GM18858 (cell line): ENCODE results near the gene ZNF524.

Experiments
- ATAC-seq: cut with Tn5 transposase; IDR thresholded peaks from one replicate; pipeline ENCODE4 v1.9.1; 2021; ENCODE audit not compliant: unreplicated experiment

ZNF524 gene

GRCh38 chr19:55652311-55653128 is 52.4 kb downstream of the ZNF524 start:
- ATAC-seq, result no peak
